ENCODE measurements around the gene SH3BP5. TPM values are rescaled to one million over a fixed set of nuclear protein-coding genes. Genes with fewer than 3 reads are reported as not detected.
"Not testable (repeated sequence)": the region's sequence is repeated elsewhere in the genome, so short reads cannot be mapped to it uniquely, and the experiment has no call there.

SH3BP5 gene
- 8.0 and 10.0 TPM in 2 replicates for total RNA-seq (2014; rRNA removed; shearing (Covaris generic))

- Histone ChIP-seq H3K27me3 (ENCODE audit: control insufficient read depth, insufficient read depth, low read length) (peaks cover 19% of the 10 kb centered on the region), H3K4me3 (ENCODE audit: insufficient read depth, low read depth, low read length) (peak within 1 kb of the TSS; percentile 78), H3K36me3 (replicated peaks; ENCODE audit: control insufficient read depth, insufficient read depth, low read length) (no peaks in the 10 kb centered on the region)
- DNase-seq = peak; percentile 93
These were observed at the start of gene SH3BP5 for GRCh38 chr3:15332405-15333098. Gene SH3BP5 (minus strand): TSS chr3:15332586. CDS start chr3:15332408, 178 bp downstream.

- H3K27me3 ChIP-seq (ENCODE audit: control insufficient read depth, insufficient read depth, low read length) = no peaks in the 10 kb centered on the region
- no peak overlapping the region for H3K4me3 ChIP-seq (ENCODE audit: insufficient read depth, low read depth, low read length)
- H3K36me3 ChIP-seq (replicated peaks; ENCODE audit: control insufficient read depth, insufficient read depth, low read length) = no peaks in the 10 kb centered on the region
- DNase-seq = no peak
These were observed 48.8 kb upstream of the SH3BP5 start for GRCh38 chr3:15380980-15381890.

GRCh38 chr3:15377961-15378791 is 45.8 kb upstream of the SH3BP5 start:
- H3K27me3 ChIP-seq (ENCODE audit: control insufficient read depth, insufficient read depth, low read length) = no peaks in the 10 kb centered on the region
- H3K36me3 ChIP-seq (replicated peaks; ENCODE audit: control insufficient read depth, insufficient read depth, low read length) = no peaks in the 10 kb centered on the region
- peak; percentile 75 for DNase-seq
- H3K4me3 ChIP-seq (ENCODE audit: insufficient read depth, low read depth, low read length) = no peak overlapping the region

GRCh38 chr3:15375461-15376000 is 43.1 kb upstream of the SH3BP5 start:
- no peak for DNase-seq
- H3K4me3 ChIP-seq (ENCODE audit: insufficient read depth, low read depth, low read length) = no peak overlapping the region
- no peaks in the 10 kb centered on the region for H3K36me3 ChIP-seq (replicated peaks; ENCODE audit: control insufficient read depth, insufficient read depth, low read length)
- no peaks in the 10 kb centered on the region for H3K27me3 ChIP-seq (ENCODE audit: control insufficient read depth, insufficient read depth, low read length)

GRCh38 chr3:15372918-15373317 is 40.5 kb upstream of the SH3BP5 start:
- H3K27me3 ChIP-seq (ENCODE audit: control insufficient read depth, insufficient read depth, low read length) = no peaks in the 10 kb centered on the region
- no peaks in the 10 kb centered on the region for H3K36me3 ChIP-seq (replicated peaks; ENCODE audit: control insufficient read depth, insufficient read depth, low read length)
- no peak for DNase-seq
- H3K4me3 ChIP-seq (ENCODE audit: insufficient read depth, low read depth, low read length) = no peak overlapping the region

GRCh38 chr3:15368561-15369135 is 36.3 kb upstream of the SH3BP5 start:
- DNase-seq = no peak
- no peaks in the 10 kb centered on the region for H3K36me3 ChIP-seq (replicated peaks; ENCODE audit: control insufficient read depth, insufficient read depth, low read length)
- H3K27me3 ChIP-seq (ENCODE audit: control insufficient read depth, insufficient read depth, low read length) = no peaks in the 10 kb centered on the region
- no peak overlapping the region for H3K4me3 ChIP-seq (ENCODE audit: insufficient read depth, low read depth, low read length)

- H3K27me3 ChIP-seq (ENCODE audit: control insufficient read depth, insufficient read depth, low read length) = no peaks in the 10 kb centered on the region
- H3K36me3 ChIP-seq (replicated peaks; ENCODE audit: control insufficient read depth, insufficient read depth, low read length) = no peaks in the 10 kb centered on the region
- no peak for DNase-seq
- H3K4me3 ChIP-seq (ENCODE audit: insufficient read depth, low read depth, low read length) = no peak overlapping the region
These were observed 34.7 kb upstream of the SH3BP5 start for GRCh38 chr3:15367059-15367458.

GRCh38 chr3:15364078-15364477 is 31.7 kb upstream of the SH3BP5 start:
- H3K27me3 ChIP-seq (ENCODE audit: control insufficient read depth, insufficient read depth, low read length); H3K36me3 ChIP-seq (replicated peaks; ENCODE audit: control insufficient read depth, insufficient read depth, low read length); H3K4me3 ChIP-seq (ENCODE audit: insufficient read depth, low read depth, low read length); DNase-seq: not testable (repeated sequence)

GRCh38 chr3:15361494-15362214 is 29.3 kb upstream of the SH3BP5 start:
- DNase-seq = peak; percentile 33
- no peaks in the 10 kb centered on the region for H3K36me3 ChIP-seq (replicated peaks; ENCODE audit: control insufficient read depth, insufficient read depth, low read length)
- H3K4me3 ChIP-seq (ENCODE audit: insufficient read depth, low read depth, low read length) = no peak overlapping the region
- H3K27me3 ChIP-seq (ENCODE audit: control insufficient read depth, insufficient read depth, low read length) = no peaks in the 10 kb centered on the region

GRCh38 chr3:15360788-15361493 is 28.6 kb upstream of the SH3BP5 start:
- DNase-seq = no peak
- Histone ChIP-seq H3K27me3 (ENCODE audit: control insufficient read depth, insufficient read depth, low read length) (no peaks in the 10 kb centered on the region), H3K36me3 (replicated peaks; ENCODE audit: control insufficient read depth, insufficient read depth, low read length) (no peaks in the 10 kb centered on the region), H3K4me3 (ENCODE audit: insufficient read depth, low read depth, low read length) (no peak overlapping the region)

GRCh38 chr3:15359677-15360397 is 27.5 kb upstream of the SH3BP5 start:
- H3K4me3 ChIP-seq (ENCODE audit: insufficient read depth, low read depth, low read length) = no peak overlapping the region
- no peaks in the 10 kb centered on the region for H3K27me3 ChIP-seq (ENCODE audit: control insufficient read depth, insufficient read depth, low read length)

GRCh38 chr3:15356651-15357061 is 24.3 kb upstream of the SH3BP5 start:
- H3K4me3 ChIP-seq (ENCODE audit: insufficient read depth, low read depth, low read length); H3K27me3 ChIP-seq (ENCODE audit: control insufficient read depth, insufficient read depth, low read length); H3K36me3 ChIP-seq (replicated peaks; ENCODE audit: control insufficient read depth, insufficient read depth, low read length): not testable (repeated sequence)
- peak; percentile 27 for DNase-seq

More at GRCh38 chr3:15359677-15360397, 27.5 kb upstream of the SH3BP5 start:
- H3K36me3 ChIP-seq (replicated peaks; ENCODE audit: control insufficient read depth, insufficient read depth, low read length) = no peaks in the 10 kb centered on the region
- DNase-seq = no peak

Measured in H7 (cell line).